HG02938 (cell line): ENCODE measurements around the gene EPHA1.

Experiments
- ATAC-seq: cut with Tn5 transposase; IDR thresholded peaks from one replicate; pipeline ENCODE4 v1.9.1; 2021; ENCODE audit warnings: mild to moderate bottlenecking, moderate library complexity; ENCODE audit not compliant: unreplicated experiment

EPHA1 gene

DNA sequence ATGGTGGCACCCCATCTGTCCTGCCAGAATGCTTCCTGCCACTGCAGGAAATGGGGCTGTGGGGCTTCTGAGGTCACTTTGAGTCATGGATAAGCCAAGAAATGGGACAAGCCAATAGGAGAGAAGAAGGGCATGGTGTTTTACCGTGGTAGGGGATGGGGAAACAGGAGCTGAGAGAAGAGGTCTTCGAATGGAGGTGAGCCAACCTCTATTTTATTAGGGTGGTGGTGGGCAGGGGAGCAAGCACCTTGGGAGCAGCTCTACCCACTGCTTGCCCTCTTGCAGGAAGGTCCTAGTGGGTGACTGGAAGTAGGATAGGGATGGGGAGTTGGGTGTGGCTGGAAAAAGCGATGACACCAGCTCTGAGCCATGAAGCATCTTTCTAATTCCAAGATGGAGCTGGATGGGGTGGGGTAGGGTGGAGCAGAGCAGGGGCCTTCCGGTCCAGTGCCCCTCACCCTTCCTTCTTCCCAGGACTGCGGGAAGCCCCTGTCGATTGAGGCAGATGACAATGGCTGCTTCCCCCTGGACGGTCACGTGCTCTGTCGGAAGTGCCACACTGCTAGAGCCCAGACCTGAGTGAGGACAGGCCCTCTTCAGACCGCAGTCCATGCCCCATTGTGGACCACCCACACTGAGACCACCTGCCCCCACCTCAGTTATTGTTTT, 18.4 kb downstream of the EPHA1 start:
- no peak for ATAC-seq

DNA sequence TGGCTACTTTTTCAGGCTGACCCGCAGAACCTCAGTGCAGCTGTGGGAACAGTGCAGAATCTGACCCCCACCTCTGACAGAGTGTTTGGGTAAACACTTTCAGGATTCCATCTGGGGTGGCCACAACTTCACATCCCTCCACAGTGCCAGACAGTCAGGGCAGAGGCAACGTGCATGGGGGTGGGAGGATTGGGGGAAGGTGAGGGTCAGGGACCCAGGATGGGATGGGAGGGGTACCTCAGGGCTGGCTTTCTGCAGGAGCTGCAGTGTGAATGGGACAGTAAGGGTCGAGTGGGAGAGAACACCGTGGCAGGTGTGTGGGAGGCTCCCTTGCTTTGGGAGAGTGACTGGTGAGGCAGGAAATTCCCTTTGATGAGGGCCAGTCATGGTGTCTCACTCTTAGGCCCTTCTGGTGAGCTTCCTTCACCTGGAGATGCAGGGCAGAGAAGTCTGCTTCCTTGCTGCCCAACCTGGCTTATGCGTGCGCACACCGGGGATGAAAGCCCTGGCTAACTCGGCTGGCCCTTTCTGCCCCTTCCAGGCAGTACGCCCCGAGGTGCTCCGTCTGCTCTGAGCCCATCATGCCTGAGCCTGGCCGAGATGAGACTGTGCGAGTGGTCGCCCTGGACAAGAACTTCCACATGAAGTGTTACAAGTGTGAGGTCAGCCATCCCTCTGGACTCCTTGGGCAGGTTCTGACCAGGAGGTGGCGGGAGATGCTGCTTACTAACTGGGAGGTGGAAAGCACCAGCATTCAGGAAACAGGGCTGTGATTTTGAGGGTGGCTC, 19.1 kb downstream of the EPHA1 start:
- no peak for ATAC-seq

DNA sequence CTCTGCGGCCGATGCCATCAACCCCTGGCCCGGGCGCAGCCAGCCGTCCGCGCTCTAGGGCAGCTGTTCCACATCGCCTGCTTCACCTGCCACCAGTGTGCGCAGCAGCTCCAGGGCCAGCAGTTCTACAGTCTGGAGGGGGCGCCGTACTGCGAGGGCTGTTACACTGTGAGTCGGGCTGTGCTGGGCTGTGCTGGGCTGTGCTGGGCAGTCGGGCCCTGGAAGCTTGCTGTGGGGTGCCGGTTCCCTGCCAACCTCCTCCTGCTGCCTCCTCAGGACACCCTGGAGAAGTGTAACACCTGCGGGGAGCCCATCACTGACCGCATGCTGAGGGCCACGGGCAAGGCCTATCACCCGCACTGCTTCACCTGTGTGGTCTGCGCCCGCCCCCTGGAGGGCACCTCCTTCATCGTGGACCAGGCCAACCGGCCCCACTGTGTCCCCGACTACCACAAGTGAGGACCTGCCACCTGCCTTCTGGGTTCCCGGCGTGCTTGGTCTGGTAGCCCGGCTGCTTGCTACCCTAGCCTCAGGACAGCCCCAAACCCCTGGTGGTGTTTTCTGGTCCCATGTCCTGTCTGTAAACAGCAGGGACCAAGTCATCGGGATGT, 20.1 kb downstream of the EPHA1 start:
- no peak for ATAC-seq

- no peak for ATAC-seq
Observed at GRCh38 chr7:143388051-143388450, 20.6 kb downstream of the EPHA1 start.

DNA sequence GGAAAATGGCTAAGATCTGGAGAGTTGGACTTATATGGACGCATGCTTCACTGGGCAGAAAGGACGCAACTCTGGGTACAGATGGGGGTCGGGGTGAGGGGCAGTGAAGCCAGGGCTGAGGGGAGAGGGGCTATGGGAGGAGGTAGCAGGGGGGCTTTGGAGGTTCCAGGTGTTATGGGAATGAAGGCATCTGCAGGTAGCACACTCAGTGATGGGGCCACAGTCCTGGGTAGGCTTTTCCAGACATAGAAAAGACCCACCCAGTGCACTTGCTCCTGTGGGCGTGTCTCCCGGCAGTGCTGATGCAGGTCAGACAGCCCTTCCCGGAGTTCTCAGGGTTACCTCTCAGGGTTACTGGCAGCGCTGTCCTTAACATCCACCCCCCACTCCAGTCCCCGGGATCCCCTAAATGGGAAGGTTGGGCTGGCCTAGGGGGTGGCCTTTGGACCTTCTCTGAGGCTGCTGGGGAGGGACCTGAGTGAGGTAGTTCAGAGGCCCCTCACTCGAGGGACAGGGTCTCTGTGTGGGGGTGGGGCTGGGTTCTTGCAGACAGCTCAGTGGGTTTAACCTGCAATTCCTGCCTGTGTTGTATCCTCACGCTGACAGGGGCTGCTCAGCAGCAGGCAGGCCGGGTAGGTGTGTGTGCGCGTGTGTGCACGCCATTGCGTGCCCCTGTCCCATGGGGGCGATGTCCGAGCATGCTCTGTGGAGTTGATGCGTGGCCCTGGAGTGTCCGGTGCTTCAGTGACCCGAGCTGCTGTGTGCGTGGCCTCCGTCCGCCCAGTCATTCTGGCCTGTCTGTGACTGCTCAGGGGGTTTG, 21.3 kb downstream of the EPHA1 start:
- ATAC-seq, result no peak

- ATAC-seq, result peak; percentile 45
Observed at GRCh38 chr7:143385891-143386781, 22.5 kb downstream of the EPHA1 start.

GRCh38 chr7:143384661-143385631, 23.7 kb downstream of the EPHA1 start:
- ATAC-seq, result no peak

DNA sequence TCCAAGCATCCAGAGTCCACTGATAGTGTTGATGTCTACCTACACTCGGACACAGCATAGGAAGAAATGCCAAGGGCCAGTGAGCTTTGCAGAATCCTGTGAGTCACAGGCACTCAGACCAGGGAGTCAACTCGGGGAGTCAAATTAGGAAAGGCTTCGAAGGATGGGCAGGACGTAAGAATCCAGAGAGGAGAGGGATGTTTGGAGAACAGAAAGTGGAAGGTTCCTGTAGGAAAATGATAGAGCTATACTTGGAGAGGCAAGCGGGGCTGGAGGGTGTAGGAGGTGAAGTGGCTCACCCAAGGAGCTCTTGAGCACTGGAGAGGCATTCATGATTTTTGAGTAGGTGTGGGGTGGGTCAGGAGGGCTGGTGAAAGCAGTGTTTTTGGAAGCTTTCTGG, 24.5 kb downstream of the EPHA1 start:
- ATAC-seq, result no peak

DNA sequence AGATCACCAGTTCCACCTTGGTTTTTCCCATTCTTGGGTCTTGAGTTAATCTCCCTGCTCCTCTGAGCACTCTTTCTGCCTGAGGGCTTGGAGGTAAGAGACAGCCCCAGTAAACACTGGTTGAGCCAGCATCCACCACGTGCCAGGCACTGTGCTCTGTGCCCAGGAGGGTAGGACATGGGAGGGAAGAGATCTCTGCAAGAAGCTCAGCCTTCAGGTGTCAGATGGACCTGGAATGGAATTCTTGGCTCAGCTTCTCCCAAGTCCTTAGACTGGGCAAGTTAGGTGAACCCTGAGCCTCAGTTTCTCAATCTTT, 25.1 kb downstream of the EPHA1 start:
- ATAC-seq, result no peak

GRCh38 chr7:143382791-143383641, 25.6 kb downstream of the EPHA1 start:
- no peak for ATAC-seq

- ATAC-seq, result no peak
Observed at GRCh38 chr7:143382126-143382790, 26.4 kb downstream of the EPHA1 start.

GRCh38 chr7:143381427-143382125, 27.1 kb downstream of the EPHA1 start:
- ATAC-seq, result peak; percentile 9

DNA sequence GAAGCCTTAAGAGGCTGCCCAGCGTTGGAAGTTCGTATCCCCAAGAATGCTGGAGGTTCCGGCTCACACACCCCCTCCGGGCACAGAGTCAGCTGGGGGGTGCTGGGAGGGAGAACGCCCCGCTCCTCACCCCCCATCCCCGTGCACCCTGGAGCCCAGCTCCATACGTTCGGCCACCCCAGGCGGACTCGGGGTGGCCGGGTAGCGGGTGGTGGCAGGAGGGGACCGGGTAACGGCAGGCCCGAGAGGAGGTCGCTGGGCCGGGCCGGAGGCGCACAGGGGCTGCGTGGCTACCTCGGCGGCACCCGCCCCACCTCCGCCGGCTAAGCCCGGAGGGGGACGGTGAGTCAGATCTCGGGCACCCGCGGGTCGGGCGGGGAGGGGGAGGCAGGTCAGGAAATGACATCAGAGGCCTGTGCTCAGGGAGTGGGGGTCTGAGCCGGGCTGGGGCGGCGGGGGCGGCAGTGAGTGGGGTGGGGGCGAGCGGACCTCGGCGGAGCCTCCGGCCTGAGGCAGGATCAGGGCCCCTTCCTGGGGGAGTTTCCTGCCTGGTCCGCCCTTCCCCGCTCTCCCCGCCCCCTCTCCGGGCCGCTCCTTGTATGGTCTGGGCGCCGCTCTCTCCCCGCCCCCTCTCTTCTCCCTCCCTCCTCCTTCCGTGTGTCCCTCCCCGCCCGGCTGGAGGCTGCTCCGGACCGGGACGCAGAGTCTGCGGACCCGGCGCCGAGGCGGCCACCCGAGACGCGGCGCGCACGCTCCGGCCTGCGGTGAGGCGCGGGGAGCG, 27.8 kb downstream of the EPHA1 start, which contains the start of gene ZYX:
TSS of gene ZYX (plus strand) at position 700 of the 781 bp plus-strand sequence. CDS start 227 bp downstream, outside the sequence.
- ATAC-seq, result peak; percentile 70

DNA sequence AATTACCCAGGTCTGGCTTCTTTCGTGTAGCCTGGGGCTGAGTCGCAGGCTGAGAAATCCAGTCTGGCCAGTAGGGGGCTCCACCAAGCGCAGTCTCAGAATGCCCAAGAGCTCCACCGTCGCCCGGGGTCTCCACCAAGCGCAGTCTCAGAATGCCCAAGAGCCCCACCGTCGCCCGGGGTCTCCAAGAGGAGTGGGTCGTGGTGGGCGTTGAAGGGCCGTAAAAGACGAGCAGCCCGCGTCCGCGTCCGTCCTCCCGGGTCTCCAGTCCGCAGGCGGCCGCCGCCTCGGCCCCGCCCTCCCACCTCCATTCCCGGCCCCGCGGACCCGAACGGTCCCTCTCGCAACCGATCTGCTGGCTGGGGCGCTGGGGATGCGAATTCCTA, 28.4 kb downstream of the EPHA1 start:
- ATAC-seq, result peak; percentile 55

GRCh38 chr7:143379611-143380259, 28.9 kb downstream of the EPHA1 start:
- peak; percentile 7 for ATAC-seq

- ATAC-seq, result no peak
Observed at GRCh38 chr7:143376396-143376795, 32.3 kb downstream of the EPHA1 start.
